ENCODE measurements around the gene CHCHD2. TPM values are rescaled to one million over a fixed set of nuclear protein-coding genes. Genes with fewer than 3 reads are reported as not detected.
"Not testable (repeated sequence)": the region's sequence is repeated elsewhere in the genome, so short reads cannot be mapped to it uniquely, and the experiment has no call there.

Gene CHCHD2
- total and polyA plus RNA-seq, 4 experiments from 2014 or later, result 147 to 526 (median 330) TPM

- H3K9me3 Mint-ChIP-seq; CTCF ChIA-PET (ENCODE audit: partially characterized antibody); H3K9me3 ChIP-seq (ENCODE audit: control insufficient read depth in 1 of 2, low read length in 2 of 2); DNase-seq; H3K4me3 Mint-ChIP-seq; H3K27ac ChIP-seq (ENCODE audit: low read depth, low read length); intact Hi-C loops (cut with micrococcal nuclease); H3K27ac Mint-ChIP-seq; H3K27me3 Mint-ChIP-seq; H3K4me3 ChIP-seq (ENCODE audit: low read length in 2 of 2); H3K4me1 ChIP-seq (ENCODE audit: insufficient read depth, low read length); H3K4me1 Mint-ChIP-seq; H3K27me3 ChIP-seq (ENCODE audit: insufficient read depth, low read length): not testable (repeated sequence)
- H3K36me3 Mint-ChIP-seq, result peaks cover 22 to 34% of the 10 kb centered on the region in 2 donors
- POLR2A ChIA-PET (ENCODE audit: partially characterized antibody), result interaction anchor here (0.6 kb wide), 1 partner anchor 16 kb away, joined by 3 read pairs; no protein-coding TSS in a partner anchor
- H3K36me3 ChIP-seq (ENCODE audit: insufficient read depth, low read length), result peaks cover 36% of the 10 kb centered on the region
These were observed 7.9 kb downstream of the CHCHD2 start for GRCh38 chr7:56098187-56099008.

- H3K36me3 ChIP-seq (ENCODE audit: insufficient read depth, low read length), result peaks cover 33% of the 10 kb centered on the region
- Mint-ChIP-seq H3K27ac (no peak overlapping the region), H3K4me3 (no peak overlapping the region), H3K9me3 (no peaks in the 10 kb centered on the region), H3K4me1 (peaks cover 0 to 1% (median 0%) of the 10 kb centered on the region in 4 donors), H3K27me3 (no peaks in the 10 kb centered on the region), H3K36me3 (peaks cover 19 to 31% of the 10 kb centered on the region in 2 donors)
- no peak overlapping the region for H3K27ac ChIP-seq (ENCODE audit: low read depth, low read length)
- no peak for DNase-seq
- CTCF ChIA-PET (ENCODE audit: partially characterized antibody), result no interaction called here
- POLR2A ChIA-PET (ENCODE audit: partially characterized antibody), result interaction anchor here (0.6 kb wide), 1 partner anchor 15 kb away, joined by 3 read pairs; no protein-coding TSS in a partner anchor
- H3K4me3 ChIP-seq (ENCODE audit: low read length in 2 of 2), result no peak overlapping the region
- H3K27me3 ChIP-seq (ENCODE audit: insufficient read depth, low read length), result no peaks in the 10 kb centered on the region
- no peaks in the 10 kb centered on the region for H3K9me3 ChIP-seq (ENCODE audit: control insufficient read depth in 1 of 2, low read length in 2 of 2)
- no peaks in the 10 kb centered on the region for H3K4me1 ChIP-seq (ENCODE audit: insufficient read depth, low read length)
- intact Hi-C loops (cut with micrococcal nuclease), result no loop called here
These were observed 8.6 kb downstream of the CHCHD2 start for GRCh38 chr7:56097700-56098099.

- Histone ChIP-seq H3K4me1 (ENCODE audit: insufficient read depth, low read length) (no peaks in the 10 kb centered on the region), H3K4me3 (ENCODE audit: low read length in 2 of 2) (no peak within 1 kb of the TSS), H3K27me3 (ENCODE audit: insufficient read depth, low read length) (no peaks in the 10 kb centered on the region), H3K27ac (ENCODE audit: low read depth, low read length) (no peak within 1 kb of the TSS), H3K36me3 (ENCODE audit: insufficient read depth, low read length) (no peaks in the 10 kb centered on the region), H3K9me3 (ENCODE audit: control insufficient read depth in 1 of 2, low read length in 2 of 2) (no peaks in the 10 kb centered on the region)
- intact Hi-C loops (cut with micrococcal nuclease), result no loop called here
- H3K36me3 Mint-ChIP-seq, result peaks cover 7 to 11% of the 10 kb centered on the region in 2 donors
- no peak within 1 kb of the TSS for H3K4me3 Mint-ChIP-seq
- no peaks in the 10 kb centered on the region for H3K27me3 Mint-ChIP-seq
- H3K9me3 Mint-ChIP-seq, result no peaks in the 10 kb centered on the region
- no peak for DNase-seq
- CTCF ChIA-PET (ENCODE audit: partially characterized antibody), result interaction anchor here (2.0 kb wide), 1 partner anchor 18 kb away, joined by 8 read pairs; no protein-coding TSS in a partner anchor
- peak within 1 kb of the TSS in 1 of 7 donors; percentile 74 for H3K27ac Mint-ChIP-seq
- no peaks in the 10 kb centered on the region for H3K4me1 Mint-ChIP-seq
- POLR2A ChIA-PET (ENCODE audit: partially characterized antibody), result no interaction called here
These were observed 13.3 kb downstream of the CHCHD2 start, which contains the start of gene PHKG1 for GRCh38 chr7:56092789-56093531. Gene PHKG1, minus strand, starts transcription at chr7:56092952. Its CDS starts 4,011 bp downstream, at chr7:56088941.

- H3K4me1 Mint-ChIP-seq; intact Hi-C loops (cut with micrococcal nuclease); DNase-seq; H3K36me3 ChIP-seq (ENCODE audit: insufficient read depth, low read length); H3K27ac Mint-ChIP-seq; H3K4me1 ChIP-seq (ENCODE audit: insufficient read depth, low read length); H3K27me3 Mint-ChIP-seq; H3K27me3 ChIP-seq (ENCODE audit: insufficient read depth, low read length); H3K27ac ChIP-seq (ENCODE audit: low read depth, low read length); H3K4me3 Mint-ChIP-seq; H3K4me3 ChIP-seq (ENCODE audit: low read length in 2 of 2); H3K9me3 ChIP-seq (ENCODE audit: control insufficient read depth in 1 of 2, low read length in 2 of 2); H3K9me3 Mint-ChIP-seq: not testable (repeated sequence)
- CTCF ChIA-PET (ENCODE audit: partially characterized antibody), result interaction anchor here (2.0 kb wide), 1 partner anchor 17 kb away, joined by 8 read pairs; no protein-coding TSS in a partner anchor
- peaks cover 7 to 11% of the 10 kb centered on the region in 2 donors for H3K36me3 Mint-ChIP-seq
- POLR2A ChIA-PET (ENCODE audit: partially characterized antibody), result interaction anchor here (1.0 kb wide), 1 partner anchor 19 kb away, joined by 3 read pairs; no protein-coding TSS in a partner anchor
These were observed 13.9 kb downstream of the CHCHD2 start for GRCh38 chr7:56092388-56092787.

GRCh38 chr7:56091591-56091990 lies 14.7 kb downstream of the CHCHD2 start:
- Mint-ChIP-seq H3K27ac (peak overlapping the region in 1 of 7 donors; percentile 74), H3K36me3 (peaks cover 7 to 11% of the 10 kb centered on the region in 2 donors), H3K27me3 (no peaks in the 10 kb centered on the region), H3K9me3 (no peaks in the 10 kb centered on the region), H3K4me1 (no peaks in the 10 kb centered on the region), H3K4me3 (no peak overlapping the region)
- DNase-seq, result no peak
- Histone ChIP-seq H3K4me1 (ENCODE audit: insufficient read depth, low read length) (no peaks in the 10 kb centered on the region), H3K27ac (ENCODE audit: low read depth, low read length) (no peak overlapping the region), H3K27me3 (ENCODE audit: insufficient read depth, low read length) (no peaks in the 10 kb centered on the region), H3K36me3 (ENCODE audit: insufficient read depth, low read length) (peaks cover 3% of the 10 kb centered on the region), H3K4me3 (ENCODE audit: low read length in 2 of 2) (no peak overlapping the region), H3K9me3 (ENCODE audit: control insufficient read depth in 1 of 2, low read length in 2 of 2) (no peaks in the 10 kb centered on the region)
- ChIA-PET POLR2A (ENCODE audit: partially characterized antibody) (interaction anchor here (1.0 kb wide), 1 partner anchor 19 kb away, joined by 3 read pairs; no protein-coding TSS in a partner anchor), CTCF (ENCODE audit: partially characterized antibody) (interaction anchor here (1.3 kb wide), 1 partner anchor 17 kb away, joined by 5 read pairs; no protein-coding TSS in a partner anchor)
- intact Hi-C loops (cut with micrococcal nuclease), result no loop called here

- no peak overlapping the region for H3K27ac Mint-ChIP-seq
These were observed 18.8 kb downstream of the CHCHD2 start for GRCh38 chr7:56087445-56087844.

More at GRCh38 chr7:56087445-56087844, 18.8 kb downstream of the CHCHD2 start:
- Mint-ChIP-seq H3K9me3 (no peaks in the 10 kb centered on the region), H3K4me3 (no peak overlapping the region), H3K36me3 (peaks cover 4 to 19% of the 10 kb centered on the region in 2 donors), H3K27me3 (no peaks in the 10 kb centered on the region), H3K4me1 (peaks cover 0 to 4% (median 1%) of the 10 kb centered on the region in 4 donors)
- Histone ChIP-seq H3K36me3 (ENCODE audit: insufficient read depth, low read length) (peaks cover 8% of the 10 kb centered on the region), H3K4me3 (ENCODE audit: low read length in 2 of 2) (no peak overlapping the region), H3K27me3 (ENCODE audit: insufficient read depth, low read length) (no peaks in the 10 kb centered on the region), H3K27ac (ENCODE audit: low read depth, low read length) (no peak overlapping the region), H3K4me1 (ENCODE audit: insufficient read depth, low read length) (no peaks in the 10 kb centered on the region), H3K9me3 (ENCODE audit: control insufficient read depth in 1 of 2, low read length in 2 of 2) (no peaks in the 10 kb centered on the region)
- no peak for DNase-seq
- intact Hi-C loops (cut with micrococcal nuclease), result no loop called here
- ChIA-PET POLR2A (ENCODE audit: partially characterized antibody) (interaction anchor here (1.0 kb wide), 1 partner anchor 123 kb away, joined by 4 read pairs; no protein-coding TSS in a partner anchor), CTCF (ENCODE audit: partially characterized antibody) (interaction anchor here (1.7 kb wide), 1 partner anchor 12 kb away, joined by 6 read pairs; no protein-coding TSS in a partner anchor)

Data from CD4-positive, alpha-beta memory T cell (primary cell).